GM20431 (cell line): ENCODE data around the gene ANKS1B.

ENCODE experiments used
- in situ Hi-C: fragments of 300-500 bp; cut with MseI, MboI; formaldehyde crosslinking; loops from one replicate; pipeline ENCODE4 v1.15.0; 2020; ENCODE audit warnings: low sequenced_read_pairs; ENCODE audit not compliant: unreplicated experiment

Gene ANKS1B

GRCh38 chr12:99974146-99974545, 10.6 kb downstream of the ANKS1B start:
- in situ Hi-C loops: no loop called here

- in situ Hi-C loops: no loop called here
These were observed 18.3 kb downstream of the ANKS1B start for GRCh38 chr12:99966429-99966828.

DNA sequence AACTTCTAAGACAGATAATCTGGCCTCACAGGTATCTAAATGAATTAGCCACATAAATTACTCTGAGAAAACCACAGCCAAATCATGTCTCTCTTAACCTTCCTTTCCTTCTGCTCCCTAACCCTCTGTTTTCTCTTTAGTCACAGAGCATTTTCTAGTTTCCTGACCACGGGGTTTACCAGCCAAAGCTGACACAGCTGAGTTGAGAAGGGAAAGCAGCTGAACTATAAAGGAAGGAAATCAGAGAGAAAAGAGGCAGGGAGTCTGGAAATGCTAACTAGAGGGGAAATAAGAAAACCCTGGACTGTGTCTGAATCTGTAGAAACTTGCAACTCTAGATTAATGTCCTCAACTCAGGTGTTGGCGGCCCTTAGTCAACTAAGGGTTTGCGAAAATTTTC, 24.4 kb downstream of the ANKS1B start:
- in situ Hi-C loops: no loop called here

DNA sequence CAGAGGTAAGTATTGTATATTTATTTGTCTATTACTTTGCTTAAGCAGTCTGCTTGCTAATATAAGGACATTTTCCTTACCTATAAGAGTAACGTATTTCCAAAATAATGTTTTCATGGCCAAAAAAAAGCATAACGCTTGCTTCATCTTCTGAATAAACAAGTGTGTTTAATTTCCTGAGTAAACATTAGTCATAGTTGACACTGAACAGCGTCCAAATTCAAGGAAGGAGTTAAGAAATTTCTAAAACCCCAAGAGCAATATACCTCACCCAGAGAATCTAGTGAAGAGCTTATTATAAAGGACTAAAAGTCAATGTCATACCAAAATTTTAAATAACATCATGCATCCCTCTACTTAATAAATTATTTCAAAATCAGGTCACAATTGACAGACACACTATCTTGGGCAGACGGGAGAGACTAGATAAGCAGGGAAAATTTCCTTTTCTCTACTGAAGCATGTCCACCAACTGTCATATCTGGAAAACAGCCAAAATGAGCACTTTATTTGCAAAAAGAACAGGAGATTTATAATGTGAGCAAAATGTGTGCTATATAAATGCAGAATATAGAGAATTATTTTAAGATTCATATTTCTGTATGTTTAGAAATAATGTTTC, 25.1 kb downstream of the ANKS1B start:
- in situ Hi-C loops: no loop called here

GRCh38 chr12:99957866-99958466, 26.8 kb downstream of the ANKS1B start:
- in situ Hi-C loops: no loop called here

DNA sequence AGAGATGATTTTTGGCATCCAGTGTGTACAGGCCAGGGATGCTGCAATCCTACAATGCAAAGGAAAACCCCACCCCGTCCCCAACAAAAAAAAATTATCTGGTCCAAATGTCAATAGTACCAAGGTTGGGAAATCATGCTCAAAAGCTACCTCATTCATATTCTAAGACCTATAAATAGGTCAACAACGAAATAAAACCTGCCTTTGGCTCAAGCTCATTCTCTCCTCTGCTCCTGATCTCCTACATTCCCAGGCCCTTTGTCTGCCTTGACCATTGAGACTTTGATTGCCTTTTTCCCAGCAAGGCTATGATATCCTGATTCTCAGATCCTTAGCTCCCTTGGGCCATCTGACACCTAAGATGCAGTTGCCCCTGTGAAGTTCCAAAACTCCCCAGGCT, 30.0 kb downstream of the ANKS1B start:
- in situ Hi-C loops: no loop called here

DNA sequence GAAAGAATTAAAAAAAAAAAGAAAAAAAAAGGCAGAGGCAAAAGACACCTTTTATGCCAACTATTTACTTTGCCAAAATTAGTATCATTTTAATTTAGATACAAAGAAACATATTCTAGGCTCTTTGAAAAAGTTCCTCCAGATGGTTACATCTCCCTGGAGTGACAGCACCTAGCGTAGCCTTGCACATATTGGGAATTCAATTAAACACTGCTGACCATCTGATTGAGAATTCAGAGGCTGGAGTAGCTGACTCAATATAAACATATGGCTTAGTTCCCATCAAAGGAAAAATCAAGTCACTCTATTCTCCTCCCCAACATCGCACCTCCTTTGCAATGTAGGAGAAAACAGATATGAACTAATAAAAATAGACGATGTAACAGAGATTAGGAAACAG, 36.4 kb downstream of the ANKS1B start:
- in situ Hi-C loops: no loop called here

DNA sequence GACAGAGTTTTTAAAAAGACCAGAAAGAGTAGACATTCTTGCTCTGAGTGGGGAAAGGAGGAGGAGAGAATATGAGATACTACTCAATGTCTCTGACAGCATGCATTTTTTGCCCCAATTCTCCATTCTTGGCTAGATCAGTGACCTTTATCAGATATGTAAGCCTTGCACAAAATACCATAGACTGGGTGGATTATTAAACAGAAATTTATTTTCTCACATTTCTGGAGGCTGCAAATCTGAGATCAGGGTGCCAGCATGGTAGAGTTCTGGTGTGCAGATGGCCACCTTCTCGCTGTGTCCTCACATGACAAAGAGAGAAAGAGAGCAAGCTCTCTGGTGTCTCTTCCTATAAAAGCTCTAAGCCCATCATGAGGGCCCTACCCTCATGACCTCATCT, 38.6 kb downstream of the ANKS1B start:
- in situ Hi-C loops: no loop called here

DNA sequence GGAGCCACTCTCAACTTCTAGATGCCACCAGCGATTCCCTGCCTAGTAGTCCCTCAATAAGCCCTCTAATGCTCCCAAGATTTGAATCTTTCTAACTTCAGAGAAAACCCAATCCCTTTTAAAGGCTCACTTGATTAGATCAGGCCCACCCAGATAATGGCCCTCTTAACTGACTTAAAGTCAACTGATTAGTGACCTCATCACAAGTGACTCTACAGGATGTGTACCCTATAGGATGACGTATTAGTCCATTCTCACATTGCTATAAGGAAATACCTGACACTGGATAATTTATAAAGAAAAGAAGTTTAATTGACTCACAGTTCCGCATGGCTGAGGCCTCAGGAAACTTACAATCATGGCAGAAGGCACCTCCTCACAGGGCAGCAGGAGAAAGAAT, 49.1 kb downstream of the ANKS1B start:
- in situ Hi-C loops: no loop called here

DNA sequence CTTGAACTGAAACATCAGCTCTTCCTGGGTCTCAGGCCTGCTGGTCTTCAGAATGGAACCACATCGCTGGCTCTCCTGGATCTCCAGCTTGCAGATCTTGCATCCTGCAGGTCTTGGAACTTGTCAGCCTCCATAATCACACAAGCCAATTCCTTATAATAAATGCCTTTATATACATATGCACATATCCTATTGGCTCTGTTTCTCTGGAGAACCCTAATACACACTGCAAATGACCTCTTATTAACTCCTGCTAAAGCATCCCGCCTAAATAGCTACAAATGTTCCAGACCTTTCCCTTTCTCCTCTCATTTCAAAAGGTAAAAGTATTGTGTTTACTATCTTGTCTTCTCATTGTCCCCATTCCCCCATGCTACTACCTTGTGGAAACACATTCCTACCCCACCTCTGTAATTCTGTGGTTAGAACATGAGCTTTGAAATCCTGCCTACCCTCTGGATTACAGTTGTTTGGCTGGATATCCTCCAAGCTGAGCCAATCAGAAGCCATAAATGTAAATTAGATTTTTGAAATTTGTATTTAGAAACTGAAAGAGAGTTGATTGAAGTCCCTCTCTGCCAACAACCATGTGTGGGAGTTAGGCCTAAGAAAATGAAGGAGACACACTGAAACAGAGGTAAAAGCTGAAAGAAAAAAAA, 58.1 kb downstream of the ANKS1B start:
- in situ Hi-C loops: no loop called here

DNA sequence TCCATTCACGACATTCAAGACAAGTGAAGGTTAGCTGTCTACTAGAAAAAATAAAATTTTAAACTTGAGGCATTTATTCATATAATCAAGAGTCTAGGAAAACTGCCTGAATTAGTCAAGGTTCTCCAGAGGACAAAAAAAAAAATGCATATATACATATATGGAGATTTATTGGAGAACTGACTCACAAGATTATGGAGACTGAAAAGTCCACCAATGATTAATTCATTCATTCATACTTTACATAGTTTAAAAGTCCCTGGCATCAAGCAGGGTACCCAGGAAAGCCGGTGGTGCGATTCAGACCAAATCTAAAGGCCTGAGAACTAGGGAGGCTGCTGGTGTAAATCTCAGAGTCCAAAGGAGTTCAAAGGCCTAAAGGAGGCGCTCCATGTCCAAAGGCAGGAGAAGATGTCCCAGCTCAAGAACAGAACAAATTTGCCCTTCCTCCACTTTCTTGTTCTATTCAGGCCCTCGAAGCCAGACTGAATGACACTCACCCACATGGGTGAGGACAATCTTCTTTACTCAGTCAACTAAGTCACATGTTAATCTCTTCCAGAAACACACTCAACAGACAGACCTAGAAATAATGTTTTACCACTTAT, 64.3 kb downstream of the ANKS1B start:
- in situ Hi-C loops: no loop called here

DNA sequence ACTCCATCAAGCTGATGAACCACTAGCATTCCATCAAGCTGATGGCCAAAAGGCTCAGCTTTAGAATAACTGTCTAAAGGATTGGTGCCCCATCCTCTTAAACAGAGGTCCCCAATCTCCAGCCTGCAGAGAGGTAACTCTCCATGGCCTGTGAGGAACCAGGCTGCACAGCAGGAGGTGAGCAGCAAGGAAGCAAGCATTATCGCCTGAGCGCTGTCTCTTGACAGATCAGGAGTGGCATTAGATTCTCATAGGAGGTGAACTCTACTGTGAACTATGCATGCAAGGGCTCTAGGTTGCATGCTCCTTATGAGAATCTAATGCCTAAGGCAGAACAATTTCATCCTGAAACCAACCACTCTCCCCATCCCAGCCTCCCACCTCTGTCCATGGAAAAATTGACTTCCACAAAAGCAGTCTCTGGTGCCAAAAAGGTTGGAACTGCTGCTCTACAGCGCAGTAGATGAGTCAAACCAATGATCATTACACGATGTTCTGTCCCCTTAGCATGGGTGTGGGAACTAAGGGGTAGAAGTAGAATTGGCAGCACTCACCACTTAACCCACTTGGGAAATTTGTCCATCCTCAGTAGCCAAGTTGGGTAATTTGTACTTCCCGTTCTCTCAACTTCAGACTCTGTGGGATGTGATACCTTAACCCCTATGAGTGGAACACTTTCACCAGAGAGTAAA, 66.9 kb downstream of the ANKS1B start:
- in situ Hi-C loops: no loop called here

GRCh38 chr12:99916555-99916954, 68.2 kb downstream of the ANKS1B start:
- in situ Hi-C loops: no loop called here

DNA sequence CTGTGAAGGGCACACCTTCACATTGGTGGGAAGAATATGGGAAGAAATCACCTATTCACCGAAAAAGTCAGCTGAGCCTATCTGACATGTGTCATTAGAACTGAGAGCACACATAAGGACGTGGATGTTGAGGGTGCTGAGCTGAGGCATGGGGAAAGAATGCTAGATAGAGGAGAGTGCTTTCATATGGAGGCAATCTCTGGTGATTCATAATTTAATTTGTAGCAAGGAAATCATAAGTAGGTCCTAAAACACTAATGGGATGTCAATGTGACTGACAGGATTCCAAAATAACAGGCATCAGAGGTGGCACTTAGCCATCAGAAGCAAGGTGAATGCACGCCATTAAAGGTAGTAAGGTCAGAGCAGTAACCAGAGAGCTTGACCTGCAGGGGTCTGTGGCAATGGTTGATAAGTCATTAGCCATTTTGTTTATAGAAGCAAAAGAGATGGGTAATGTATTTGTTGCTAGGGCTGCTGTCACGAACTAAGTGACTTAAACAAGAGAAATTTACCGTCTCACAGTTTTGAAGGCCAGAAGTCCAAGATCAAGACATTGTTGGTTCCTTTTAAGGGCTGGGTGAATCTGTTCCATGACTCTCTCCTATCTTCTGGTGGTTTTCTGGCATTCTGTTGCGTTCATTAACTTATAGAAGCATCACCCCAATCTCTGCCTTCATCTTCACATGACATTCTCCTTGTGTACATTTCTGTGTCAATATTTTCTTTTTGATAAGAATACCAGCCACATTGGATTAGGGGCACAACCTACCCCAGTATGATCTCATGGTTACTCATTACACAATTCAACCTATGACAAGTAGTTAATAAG, 69.3 kb downstream of the ANKS1B start:
- in situ Hi-C loops: no loop called here

GRCh38 chr12:99914206-99914605, 70.5 kb downstream of the ANKS1B start:
- in situ Hi-C loops: no loop called here

DNA sequence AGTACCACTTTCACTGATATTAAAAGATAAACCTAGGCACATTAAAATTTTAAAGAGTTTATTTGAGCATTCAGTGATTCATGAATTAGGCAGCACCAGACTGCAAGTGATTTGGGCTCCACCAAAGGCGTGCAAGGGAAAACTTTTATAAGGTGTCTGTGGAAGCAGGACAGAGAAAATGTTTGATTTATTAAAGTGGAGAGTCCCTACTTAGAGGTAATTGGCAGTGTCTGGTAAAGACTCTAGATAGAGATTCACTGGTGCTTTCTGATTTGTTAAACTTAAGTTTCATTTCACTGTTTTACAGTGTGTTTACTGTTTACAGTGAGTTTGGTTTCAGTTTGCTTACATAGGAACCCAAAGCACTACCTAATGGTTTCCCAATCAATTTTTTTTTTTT, 72.8 kb downstream of the ANKS1B start:
- in situ Hi-C loops: no loop called here

DNA sequence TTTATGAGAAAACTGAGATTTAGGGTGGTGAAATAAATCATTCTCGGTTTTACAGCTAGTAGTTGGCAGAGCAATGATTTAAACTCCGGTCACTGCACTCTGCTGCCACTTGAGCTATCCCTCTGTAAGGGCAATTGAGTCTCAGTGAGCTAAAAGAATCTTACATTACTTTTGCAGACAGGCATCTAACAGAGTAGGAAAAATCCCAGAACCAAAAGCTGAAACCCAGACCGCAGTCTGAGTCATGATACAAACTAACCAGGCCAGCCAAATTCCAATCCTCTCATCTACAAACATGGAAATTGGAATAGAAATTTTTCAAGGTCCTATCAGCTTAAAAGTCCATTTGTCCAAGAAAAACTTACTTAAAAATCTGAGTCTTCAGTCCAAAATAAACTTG, 73.7 kb downstream of the ANKS1B start:
- in situ Hi-C loops: no loop called here

- in situ Hi-C loops: no loop called here
These were observed 74.4 kb downstream of the ANKS1B start for GRCh38 chr12:99910342-99910741.

DNA sequence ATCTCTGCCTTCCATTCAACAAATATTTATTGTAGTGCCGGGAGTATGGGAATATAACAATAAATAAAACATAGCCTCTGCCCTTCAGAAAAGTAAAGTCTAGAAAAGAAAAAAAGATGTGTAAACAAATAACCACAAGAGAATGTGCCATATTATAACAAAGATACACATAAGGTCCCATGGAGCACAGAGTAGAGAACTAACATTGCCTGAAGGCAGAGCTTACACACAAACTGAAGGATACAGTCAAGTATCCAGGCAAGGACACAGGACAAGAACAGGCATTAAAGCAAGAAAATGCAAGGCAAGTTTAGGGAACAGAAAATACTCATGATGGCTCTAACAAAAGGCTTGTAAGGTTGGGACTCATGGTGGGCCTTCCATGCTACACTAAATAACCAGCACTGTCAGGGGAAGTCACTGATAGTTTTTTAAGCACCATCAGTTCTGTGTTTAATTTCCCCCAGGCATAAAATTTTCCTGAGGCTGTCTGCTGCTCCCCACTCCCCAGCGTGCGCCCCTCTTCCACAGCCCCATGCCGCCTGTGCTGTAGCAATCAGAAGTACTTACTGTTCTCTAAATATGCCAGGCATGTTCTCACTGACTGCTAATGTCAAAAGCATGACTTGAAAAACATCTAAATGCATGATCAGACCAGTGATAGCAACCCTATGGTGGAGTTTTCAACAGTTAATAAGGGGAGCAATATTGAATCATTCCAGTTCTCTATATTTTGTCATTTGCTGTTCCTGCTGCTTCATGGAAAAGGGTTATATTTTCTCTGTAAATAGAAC, 77.8 kb downstream of the ANKS1B start:
- in situ Hi-C loops: no loop called here
